ENCODE data around the gene RUNX1. TPM values are rescaled to one million over a fixed set of nuclear protein-coding genes. Genes with fewer than 3 reads are reported as not detected.

Gene RUNX1
- total RNA-seq, 1 donor from 2014 or later: 23.9 TPM

GRCh38 chr21:35091496-35091895, 42.4 kb upstream of the RUNX1 start:
- no peak for TF ChIP-seq CTCF (IDR thresholded peaks at IDR 0.05)
- no peak for DNase-seq (ENCODE audit: extremely low spot score, unreplicated experiment)
- Mint-ChIP-seq H3K9me3 (ENCODE audit: unreplicated experiment) (peaks cover 11% of the 10 kb centered on the region), H3K4me3 (ENCODE audit: unreplicated experiment) (no peak overlapping the region), H3K27ac (ENCODE audit: unreplicated experiment) (no peak overlapping the region), H3K4me1 (ENCODE audit: unreplicated experiment) (peaks cover 11% of the 10 kb centered on the region), H3K36me3 (ENCODE audit: unreplicated experiment) (no peaks in the 10 kb centered on the region), H3K27me3 (ENCODE audit: unreplicated experiment) (no peaks in the 10 kb centered on the region)

- no peak for DNase-seq (ENCODE audit: extremely low spot score, unreplicated experiment)
- Mint-ChIP-seq H3K27ac (ENCODE audit: unreplicated experiment) (no peak overlapping the region), H3K9me3 (ENCODE audit: unreplicated experiment) (peaks cover 11% of the 10 kb centered on the region)
Observed at GRCh38 chr21:35090403-35090802, 41.3 kb upstream of the RUNX1 start.

GRCh38 chr21:35088319-35088771, 39.2 kb upstream of the RUNX1 start:
- Mint-ChIP-seq H3K27me3 (ENCODE audit: unreplicated experiment) (no peaks in the 10 kb centered on the region), H3K9me3 (ENCODE audit: unreplicated experiment) (peaks cover 12% of the 10 kb centered on the region), H3K4me3 (ENCODE audit: unreplicated experiment) (no peak overlapping the region), H3K36me3 (ENCODE audit: unreplicated experiment) (no peaks in the 10 kb centered on the region), H3K4me1 (ENCODE audit: unreplicated experiment) (peaks cover 31% of the 10 kb centered on the region), H3K27ac (ENCODE audit: unreplicated experiment) (no peak overlapping the region)
- DNase-seq (ENCODE audit: extremely low spot score, unreplicated experiment): no peak
- no peak for TF ChIP-seq CTCF (IDR thresholded peaks at IDR 0.05)

More at GRCh38 chr21:35090403-35090802, 41.3 kb upstream of the RUNX1 start:
- H3K4me1 Mint-ChIP-seq (ENCODE audit: unreplicated experiment): peaks cover 20% of the 10 kb centered on the region
- TF ChIP-seq CTCF (IDR thresholded peaks at IDR 0.05): no peak
- H3K4me3 Mint-ChIP-seq (ENCODE audit: unreplicated experiment): no peak overlapping the region
- H3K36me3 Mint-ChIP-seq (ENCODE audit: unreplicated experiment): no peaks in the 10 kb centered on the region
- no peaks in the 10 kb centered on the region for H3K27me3 Mint-ChIP-seq (ENCODE audit: unreplicated experiment)

- no peak overlapping the region for H3K4me3 Mint-ChIP-seq (ENCODE audit: unreplicated experiment)
- H3K36me3 Mint-ChIP-seq (ENCODE audit: unreplicated experiment): no peaks in the 10 kb centered on the region
- TF ChIP-seq CTCF (IDR thresholded peaks at IDR 0.05): no peak
- H3K9me3 Mint-ChIP-seq (ENCODE audit: unreplicated experiment): peaks cover 7% of the 10 kb centered on the region
- no peak for DNase-seq (ENCODE audit: extremely low spot score, unreplicated experiment)
- H3K27ac Mint-ChIP-seq (ENCODE audit: unreplicated experiment): peak overlapping the region; percentile 88
- H3K27me3 Mint-ChIP-seq (ENCODE audit: unreplicated experiment): no peaks in the 10 kb centered on the region
- peaks cover 31% of the 10 kb centered on the region for H3K4me1 Mint-ChIP-seq (ENCODE audit: unreplicated experiment)
Observed at GRCh38 chr21:35086357-35086756, 37.3 kb upstream of the RUNX1 start.

GRCh38 chr21:35084869-35085268, 35.8 kb upstream of the RUNX1 start:
- no peak overlapping the region for H3K4me3 Mint-ChIP-seq (ENCODE audit: unreplicated experiment)
- H3K27ac Mint-ChIP-seq (ENCODE audit: unreplicated experiment): peak overlapping the region; percentile 88
- H3K4me1 Mint-ChIP-seq (ENCODE audit: unreplicated experiment): peaks cover 31% of the 10 kb centered on the region
- peaks cover 7% of the 10 kb centered on the region for H3K9me3 Mint-ChIP-seq (ENCODE audit: unreplicated experiment)
- no peak for TF ChIP-seq CTCF (IDR thresholded peaks at IDR 0.05)
- DNase-seq (ENCODE audit: extremely low spot score, unreplicated experiment): no peak
- H3K36me3 Mint-ChIP-seq (ENCODE audit: unreplicated experiment): no peaks in the 10 kb centered on the region
- no peaks in the 10 kb centered on the region for H3K27me3 Mint-ChIP-seq (ENCODE audit: unreplicated experiment)

Data from osteocyte (in vitro differentiated cells).